HL-60/S4 (cell line): ENCODE data around the gene NOL11.
"Not testable (repeated sequence)": the region's sequence is repeated elsewhere in the genome, so short reads cannot be mapped to it uniquely, and the experiment has no call there.

Experiments
- in situ Hi-C: fragments of 300-500 bp; cut with MboI; formaldehyde crosslinking; loops from 2 replicates; pipeline ENCODE4 v1.14.3; 2022; ENCODE audit warnings: low sequenced_read_pairs

NOL11 gene

DNA sequence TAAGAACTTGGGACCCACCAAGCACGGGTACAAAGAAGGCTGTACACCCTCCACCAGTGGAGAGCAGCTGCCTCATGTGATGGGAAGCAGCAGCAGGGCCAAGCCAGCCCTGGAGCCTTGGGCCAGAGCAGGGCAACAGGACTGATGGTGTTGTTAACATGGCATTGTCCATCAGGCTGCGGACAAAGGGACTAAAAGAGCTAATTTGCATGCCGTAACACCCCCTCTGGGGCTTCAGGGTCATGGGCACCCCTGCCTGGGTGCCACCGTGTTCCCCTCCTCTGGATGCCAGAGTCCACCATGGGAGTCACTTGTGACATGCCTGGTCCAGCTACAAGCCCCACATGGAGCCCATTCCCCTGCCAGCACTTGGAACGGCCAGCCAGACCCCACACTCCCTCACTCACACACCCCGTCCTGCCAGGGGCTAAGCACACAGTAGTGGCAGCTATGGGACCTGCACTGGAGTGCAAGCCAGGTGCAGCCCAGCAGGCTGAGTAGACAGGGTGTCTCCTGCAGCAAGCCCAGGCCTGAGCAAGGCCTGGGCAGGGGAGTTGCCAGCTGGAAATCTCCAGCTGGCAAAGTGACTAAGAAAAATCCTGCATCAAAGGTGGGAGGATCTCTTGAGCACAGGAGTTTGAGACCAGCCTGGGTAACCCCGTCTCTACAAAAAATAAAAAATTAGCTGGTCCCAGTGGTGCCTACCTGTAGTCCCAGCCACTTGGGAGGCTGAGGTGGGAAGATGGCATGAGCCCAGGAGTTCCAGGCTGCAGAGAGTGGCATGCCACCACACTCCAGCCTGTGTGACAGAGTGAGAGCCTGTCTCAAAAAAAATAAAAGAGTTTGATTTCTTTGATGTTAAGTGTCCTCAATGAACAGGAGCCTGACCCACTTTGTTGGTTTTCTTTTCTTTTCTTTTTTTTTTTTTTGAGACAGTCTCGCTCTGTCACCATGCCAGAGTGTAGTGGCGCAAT lies 33.7 kb downstream of the NOL11 start:
- in situ Hi-C loops, result no loop called here

DNA sequence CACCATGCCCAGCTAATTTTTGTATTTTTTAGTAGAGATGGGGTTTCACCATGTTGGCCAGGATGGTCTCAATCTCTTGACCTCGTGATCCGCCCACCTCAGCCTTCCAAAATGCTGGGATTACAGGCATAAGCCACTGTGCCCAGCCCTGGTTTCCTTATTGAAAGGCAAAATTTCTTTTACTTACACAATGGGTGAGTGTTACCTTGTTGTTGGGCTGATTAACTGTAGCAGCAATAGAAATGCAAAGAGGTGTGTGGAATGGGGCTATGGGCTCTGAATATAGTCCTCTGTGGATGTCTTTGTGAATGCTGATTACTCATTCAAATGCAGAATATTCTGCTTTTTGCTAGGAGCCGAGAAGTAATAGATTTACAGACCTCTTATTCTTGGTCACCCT lies 34.4 kb downstream of the NOL11 start:
- in situ Hi-C loops, result not testable (repeated sequence)

DNA sequence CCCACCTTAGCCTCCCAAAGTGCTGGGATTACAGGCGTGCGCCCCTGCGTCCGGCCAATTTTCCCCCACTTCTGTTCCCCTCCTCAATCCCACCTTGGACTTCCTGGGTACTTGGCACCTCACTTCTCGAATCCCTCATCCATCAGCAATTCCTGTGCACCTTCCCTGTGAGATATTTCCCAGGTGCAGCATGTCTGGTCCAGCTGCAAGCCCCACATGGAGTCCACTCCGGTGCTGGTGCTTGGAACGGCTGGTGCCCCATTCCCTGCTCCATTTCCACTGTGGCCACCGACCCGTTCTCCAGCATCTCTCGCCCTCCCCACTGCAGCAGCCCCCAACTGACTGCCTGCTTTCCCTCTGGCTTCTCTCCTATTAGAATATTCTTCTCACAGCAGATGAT lies 35.3 kb downstream of the NOL11 start:
- in situ Hi-C loops, result no loop called here

DNA sequence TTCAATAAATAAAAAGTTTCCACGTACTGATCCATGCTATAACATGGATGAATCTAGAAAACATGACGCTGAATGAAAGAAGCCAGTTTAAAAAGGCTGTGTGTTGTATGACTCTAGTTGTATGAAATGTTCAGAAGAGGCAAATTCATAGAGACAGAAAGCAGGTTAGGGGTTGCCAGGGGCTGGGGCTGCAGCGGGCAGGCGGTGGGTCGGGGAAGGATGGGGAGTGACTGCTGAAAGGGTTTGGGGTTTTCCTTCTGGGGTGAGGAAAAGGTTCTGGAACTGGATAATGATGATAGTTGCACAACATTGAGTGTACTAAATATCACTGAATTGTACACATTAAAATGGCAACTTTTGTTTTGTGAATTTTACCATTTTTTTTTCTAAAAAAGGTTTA lies 36.3 kb downstream of the NOL11 start:
- in situ Hi-C loops, result no loop called here

DNA sequence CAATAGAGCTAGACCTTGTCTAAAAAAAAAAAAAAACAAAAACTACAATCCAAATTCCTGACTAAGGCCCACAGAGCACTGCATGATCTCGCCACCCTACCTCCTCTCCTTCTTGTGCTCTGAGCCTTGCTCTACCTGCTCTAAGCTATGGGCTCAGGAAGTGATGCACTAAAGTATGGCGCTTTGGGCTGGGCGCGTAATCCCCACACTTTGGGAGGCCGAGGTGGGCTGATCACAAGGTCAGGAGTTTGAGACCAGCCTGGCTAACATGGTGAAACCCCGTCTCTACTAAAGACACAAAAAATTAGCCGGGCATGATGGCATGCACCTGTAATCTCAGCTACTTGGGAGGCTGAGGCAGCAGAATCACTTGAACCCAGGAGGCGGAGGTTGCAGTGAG lies 37.0 kb downstream of the NOL11 start:
- in situ Hi-C loops, result not testable (repeated sequence)

DNA sequence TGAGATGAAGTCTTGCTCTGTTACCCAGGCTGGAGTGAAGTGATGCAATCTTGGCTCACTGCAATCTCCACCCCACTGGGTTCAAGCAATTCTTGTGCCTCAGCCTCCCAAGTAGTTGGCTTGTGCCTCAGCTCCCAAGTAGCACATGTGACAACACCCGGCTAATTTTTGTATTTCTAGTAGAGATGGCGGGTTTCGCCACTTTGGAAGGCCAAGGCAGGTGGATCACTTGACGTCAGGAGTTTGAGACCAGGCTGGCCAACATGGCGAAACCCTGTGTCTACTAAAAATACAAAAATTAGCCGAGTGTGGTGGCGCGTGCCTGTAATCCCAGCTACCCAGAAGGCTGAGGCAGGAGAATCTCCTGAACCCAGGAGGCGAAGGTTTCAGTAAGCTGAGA lies 39.0 kb downstream of the NOL11 start:
- in situ Hi-C loops, result not testable (repeated sequence)

DNA sequence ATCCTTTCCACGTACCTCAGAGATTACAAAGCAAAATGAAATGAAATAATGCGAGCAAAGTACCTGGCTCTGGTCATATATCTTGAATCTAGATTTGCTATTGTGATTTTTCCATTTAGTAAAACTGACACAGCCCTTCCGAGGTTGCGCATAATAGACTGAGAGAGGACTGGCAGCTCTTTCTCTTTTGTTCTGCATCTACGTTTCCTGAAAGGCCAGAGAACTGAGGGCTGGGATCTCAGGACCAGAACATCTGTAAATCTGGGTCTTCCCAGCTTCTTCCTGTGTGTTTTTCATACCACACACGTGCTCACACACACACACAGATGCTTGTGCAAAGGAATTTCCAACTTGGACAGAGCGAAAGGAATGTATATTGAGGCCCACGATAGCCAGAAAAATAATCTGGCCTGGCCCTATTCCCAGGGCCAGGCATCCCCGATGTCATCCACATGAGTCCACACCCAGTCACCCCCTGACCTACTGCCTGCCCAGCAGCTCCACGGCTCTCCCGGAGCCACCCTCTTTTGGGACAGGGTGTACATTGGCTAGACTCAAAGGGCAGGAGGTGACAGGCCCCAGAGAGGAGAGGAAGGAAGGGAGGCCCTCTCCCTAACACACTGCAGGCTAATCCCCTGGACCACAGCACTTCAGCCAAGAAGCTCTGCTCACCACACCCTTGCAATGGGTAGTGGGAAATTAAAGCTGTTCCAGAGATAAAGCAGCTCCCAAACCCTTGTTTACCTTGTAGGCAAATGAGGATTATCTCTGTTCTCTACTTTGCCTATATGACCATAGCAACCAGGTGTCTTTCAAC lies 41.8 kb downstream of the NOL11 start:
- in situ Hi-C loops, result no loop called here

DNA sequence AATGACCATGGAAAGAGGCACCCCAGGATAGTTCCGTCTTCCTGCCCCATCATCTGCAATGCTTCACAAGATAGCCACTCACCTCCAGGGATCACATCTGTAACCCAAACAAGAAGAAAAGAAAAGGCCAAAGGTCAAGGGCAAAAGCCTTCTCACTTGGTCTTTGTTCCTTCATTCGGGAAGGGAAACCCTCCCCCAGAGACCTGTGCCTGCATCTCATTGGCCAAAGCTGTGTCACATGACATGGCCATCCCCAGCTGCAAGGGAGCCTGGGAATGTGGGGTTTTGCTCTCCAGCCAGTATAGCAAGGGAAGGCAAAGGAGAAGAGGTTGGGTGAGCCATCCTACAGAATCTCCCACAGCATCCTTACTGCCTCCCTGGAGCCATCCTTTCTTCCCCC lies 47.9 kb downstream of the NOL11 start:
- in situ Hi-C loops, result no loop called here

DNA sequence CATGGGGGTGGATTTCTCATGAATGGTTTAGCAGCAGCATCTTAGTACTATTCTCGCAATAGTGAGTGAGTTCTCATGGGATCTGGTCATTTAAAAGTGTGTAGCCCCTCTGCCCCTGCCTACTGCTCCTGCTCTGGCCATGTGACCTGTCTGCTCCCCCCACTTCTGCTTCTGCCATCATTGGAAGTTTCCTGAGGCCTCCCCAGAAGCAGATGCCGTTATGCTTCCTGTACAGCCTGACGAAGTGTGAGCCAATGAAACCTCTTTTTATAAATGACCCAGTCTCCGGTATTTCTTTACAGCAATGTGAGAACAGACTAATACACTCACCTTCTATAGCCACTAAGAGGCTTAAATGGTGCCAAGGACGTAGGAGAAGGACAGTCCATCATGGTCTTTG lies 51.5 kb downstream of the NOL11 start:
- in situ Hi-C loops, result no loop called here

DNA sequence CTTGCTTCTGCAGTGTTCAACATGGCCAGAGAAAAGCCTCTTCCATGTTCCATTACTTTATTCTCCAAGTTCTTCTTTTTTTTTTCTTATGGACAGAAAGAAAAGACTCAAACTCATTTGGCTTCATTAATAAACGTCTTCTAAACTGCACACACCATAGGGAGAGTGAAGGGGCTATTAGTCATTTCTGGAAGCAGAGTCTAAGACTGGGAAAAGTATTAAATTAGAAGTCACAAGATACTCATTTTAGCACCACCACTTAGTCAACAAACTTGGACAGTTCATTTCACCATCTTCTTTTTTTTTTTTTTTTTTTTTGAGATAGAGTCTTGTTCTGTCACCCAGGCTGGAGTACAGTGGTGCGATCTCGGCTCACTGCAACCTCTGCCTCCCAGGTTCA lies 52.8 kb downstream of the NOL11 start:
- in situ Hi-C loops, result no loop called here

DNA sequence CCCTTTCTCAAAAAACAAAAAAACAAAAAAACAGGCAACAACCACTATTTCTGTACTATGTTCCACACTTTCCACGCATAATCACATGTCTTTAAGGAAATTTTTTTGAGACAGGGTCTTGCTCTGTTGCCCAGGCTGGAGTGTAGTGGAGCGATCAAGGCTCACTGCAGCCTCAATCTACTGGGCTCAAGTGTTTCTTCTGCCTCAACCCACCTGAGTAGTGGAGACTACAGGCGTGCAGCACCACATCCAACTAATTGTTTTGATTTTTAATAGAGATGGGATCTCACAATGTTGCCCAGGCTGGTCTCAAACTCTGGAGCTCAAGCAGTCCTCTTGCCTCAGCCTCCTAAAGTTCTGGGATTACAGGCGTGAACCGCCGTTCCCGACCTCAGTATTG lies 54.9 kb downstream of the NOL11 start:
- in situ Hi-C loops, result no loop called here

DNA sequence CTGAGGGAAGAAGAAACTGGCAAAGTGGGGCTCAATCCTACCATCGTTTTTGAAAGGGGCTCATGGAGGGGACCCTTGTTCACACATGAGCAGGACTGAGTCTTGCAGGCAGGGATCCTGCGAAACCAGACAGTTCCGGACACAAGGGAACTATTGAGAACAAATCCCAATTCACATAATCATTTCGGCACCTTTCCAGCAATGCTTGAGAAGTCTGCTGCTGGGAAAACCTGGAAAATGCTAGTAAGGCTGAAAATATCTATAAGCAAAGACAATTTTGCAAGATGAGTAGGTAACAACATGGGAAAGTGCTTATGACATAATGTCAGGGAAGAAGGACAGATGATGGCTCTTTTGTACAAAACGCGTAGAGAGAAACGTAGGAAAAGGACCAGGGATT lies 55.5 kb downstream of the NOL11 start:
- in situ Hi-C loops, result no loop called here

DNA sequence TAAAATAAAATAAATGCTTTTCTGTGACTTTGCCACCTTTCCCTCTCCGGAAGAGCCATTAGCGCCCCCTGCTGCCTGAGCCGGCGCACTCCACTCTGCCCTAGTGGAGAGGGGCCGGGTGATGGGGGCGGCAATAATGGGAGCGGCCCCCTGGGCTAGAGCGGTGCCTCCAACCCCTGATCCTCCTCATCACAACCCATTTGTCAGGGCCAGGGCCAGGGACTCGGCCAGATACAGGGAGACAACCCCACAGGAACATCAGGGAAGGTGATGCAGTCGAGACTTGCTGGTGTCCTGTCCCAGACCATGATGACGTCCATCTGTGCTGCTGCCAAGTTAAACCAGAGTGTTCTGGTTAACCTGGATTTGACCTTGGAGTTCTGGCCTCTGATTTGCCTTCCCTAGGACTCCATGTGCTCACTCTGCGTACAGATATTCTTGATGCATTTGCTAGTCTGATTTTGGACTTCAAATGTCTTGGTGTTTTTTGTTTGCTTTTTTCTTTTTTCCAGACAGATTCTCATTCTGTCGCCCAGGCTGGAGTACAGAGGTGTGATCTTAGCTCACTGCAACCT lies 61.4 kb downstream of the NOL11 start:
- in situ Hi-C loops, result no loop called here

DNA sequence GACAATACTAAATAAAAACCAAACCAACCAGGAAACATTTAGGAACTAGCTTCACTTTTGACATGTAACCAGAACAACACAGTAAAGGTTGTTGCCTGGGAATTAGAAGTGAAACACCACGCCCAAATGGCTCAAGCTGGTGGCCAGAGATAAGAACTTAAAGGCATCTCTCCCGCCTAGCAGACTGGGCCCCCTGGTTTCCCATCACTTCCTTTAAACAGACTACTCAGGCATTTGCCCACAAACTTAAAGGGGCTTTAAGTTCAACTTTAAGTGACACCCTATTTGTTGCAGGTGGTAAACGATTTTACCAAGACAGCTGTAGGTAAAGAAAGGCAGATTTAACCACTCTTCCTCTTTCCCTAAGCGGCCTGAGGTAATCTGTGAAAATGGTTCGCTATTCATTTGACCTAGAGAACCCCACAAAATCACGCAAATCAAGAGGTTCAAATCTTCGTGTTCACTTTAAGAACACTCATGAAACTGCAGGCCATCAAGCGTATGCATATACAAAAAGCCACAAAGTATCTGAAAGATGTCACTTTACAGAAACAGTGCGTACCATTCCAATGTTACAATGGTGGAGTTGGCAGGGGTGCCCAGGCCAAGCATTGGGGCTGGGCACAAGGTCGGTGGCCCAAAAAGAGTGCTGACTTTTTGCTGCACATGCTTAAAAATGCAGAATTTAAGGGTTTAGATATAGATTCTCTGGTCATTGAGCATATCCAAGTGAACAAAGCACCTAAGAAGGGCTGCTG lies 66.8 kb downstream of the NOL11 start:
- in situ Hi-C loops, result no loop called here

DNA sequence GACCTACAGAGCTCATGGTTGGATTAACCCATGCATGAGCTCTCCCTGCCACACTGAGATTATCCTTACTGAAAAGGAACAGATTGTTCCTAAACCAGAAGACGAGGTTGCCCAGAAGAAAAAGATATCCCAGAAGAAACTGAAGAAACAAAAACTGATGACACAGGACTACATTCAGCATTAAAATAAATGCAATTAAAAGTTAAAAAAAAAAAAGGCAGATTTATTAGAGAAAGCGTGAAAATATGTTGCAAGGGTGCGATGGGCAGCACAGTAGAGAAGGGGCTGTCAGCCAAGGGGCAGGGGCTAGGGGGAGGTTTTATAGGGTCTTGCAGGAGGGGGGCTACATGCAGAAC lies 67.4 kb downstream of the NOL11 start:
- in situ Hi-C loops, result no loop called here

DNA sequence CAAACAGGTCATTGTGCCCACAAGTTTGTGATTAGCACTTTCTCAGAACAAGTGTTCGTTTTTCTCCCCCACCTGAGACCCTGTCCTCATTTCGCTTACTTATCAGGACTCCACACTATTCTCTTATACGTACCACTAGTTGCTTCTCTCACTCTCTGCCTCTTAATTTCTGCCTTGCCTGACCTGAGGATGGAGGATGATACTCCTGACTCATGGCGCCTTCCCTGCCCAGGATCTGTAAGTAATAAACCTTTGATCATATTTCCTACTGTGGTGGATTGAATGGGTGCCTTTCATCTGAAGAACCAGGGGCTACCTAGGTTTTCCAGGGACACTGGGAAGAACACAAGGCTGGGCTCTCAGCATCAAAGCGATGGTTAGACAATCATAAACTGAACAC lies 67.8 kb downstream of the NOL11 start:
- in situ Hi-C loops, result no loop called here
